Fibroblast of peridontal ligament (primary cell): Measurements from ENCODE around the gene NSD2.
"Not testable (repeated sequence)": the region's sequence is repeated elsewhere in the genome, so short reads cannot be mapped to it uniquely, and the experiment has no call there.

ENCODE experiments used
- DNase-seq: peaks from one replicate; pipeline ENCODE4 v3.0.0-alpha.2; 2010; ENCODE audit errors: extremely low read depth

The NSD2 gene

GRCh38 chr4:1841887-1842210, 29.3 kb upstream of the NSD2 start:
- no peak for DNase-seq

DNA sequence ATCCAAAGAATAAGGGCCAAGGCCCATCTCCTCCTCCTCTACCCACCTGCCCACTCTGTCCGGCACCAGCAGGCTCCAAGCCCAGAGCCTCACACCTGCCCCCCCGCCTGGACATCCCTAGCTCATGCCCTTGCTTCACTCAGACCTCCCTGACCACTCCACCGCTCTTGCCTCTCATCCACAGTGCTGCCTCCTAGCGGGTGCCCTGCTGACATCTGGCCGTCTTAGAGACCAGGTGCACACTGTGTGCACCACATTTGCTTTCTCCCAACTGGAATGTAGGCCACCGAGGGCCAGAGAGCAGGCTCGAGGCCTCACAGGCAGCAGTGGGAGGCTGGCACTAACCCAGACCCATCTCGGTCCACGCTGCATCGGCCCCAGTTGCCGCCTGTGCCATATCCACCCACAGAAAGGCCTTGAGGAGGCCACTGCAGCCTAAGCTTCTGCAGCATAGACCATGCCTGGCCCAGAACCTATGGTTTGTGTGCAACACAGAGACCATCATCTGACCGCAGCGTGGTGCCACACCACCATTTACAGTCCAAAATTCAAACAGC, 28.8 kb upstream of the NSD2 start:
- DNase-seq, result no peak

GRCh38 chr4:1842993-1843448, 28.2 kb upstream of the NSD2 start:
- DNase-seq, result peak; percentile 85

DNA sequence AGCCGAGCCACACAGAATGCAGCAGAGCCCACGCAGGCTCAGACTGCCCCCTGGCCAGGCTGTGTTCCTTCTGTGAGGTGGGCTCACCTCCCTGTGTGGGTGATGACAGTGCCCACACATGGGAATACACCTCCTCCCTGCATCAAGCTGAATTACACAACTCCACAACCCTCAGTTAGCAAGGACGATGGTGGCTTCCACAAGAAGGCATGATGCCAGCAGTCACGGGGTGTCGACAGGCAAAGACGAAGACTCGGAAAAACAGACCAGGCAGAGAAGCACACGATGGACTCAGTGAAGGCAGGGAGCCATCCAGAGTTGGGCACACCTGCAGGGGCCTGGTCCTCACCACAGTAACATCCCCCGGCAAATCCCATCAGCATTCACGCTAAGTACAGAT, 27.3 kb upstream of the NSD2 start:
- no peak for DNase-seq

DNA sequence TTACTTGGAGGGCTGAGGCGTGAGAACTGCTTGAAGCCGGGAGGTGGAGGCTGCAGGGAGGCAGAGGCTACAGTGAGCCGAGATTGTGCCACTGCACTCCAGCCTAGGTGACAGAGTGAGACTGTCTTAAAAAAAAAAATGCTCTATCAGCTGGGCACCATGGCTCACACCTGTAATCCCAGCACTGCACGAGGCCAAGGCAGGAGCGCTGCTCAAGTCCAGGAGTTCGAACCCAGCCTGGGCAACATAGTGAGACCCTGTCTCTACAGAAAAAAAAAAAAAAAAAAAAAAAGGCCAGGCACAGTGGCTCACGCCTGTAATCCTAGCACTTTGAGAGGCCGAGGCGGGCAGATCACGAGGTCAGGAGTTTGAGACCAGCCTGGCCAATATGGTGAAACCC, 26.6 kb upstream of the NSD2 start:
- not testable (repeated sequence) for DNase-seq

- no peak for DNase-seq
Measured at GRCh38 chr4:1846580-1846979, 24.6 kb upstream of the NSD2 start.

GRCh38 chr4:1850276-1850675, 20.9 kb upstream of the NSD2 start:
- DNase-seq, result no peak

DNA sequence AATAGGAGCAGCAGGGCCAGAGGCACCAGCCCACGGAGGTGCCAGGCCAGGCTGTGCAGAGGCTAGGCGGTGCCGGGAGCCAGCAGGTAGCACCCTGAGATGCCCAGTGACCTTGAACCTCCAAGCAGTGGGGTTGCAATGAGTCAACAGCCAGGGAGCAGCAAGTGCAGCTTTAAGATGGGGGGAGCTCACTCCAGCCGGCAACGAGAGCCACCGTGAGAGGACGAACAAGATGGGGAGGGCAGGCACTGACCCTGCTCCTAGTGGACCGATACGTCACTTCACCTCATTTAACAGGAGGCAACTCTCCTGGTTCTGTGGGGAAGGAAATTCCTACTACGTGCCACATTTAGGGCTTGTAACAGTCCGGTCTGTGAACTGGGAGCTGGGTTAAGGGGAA, 20.0 kb upstream of the NSD2 start:
- no peak for DNase-seq

DNA sequence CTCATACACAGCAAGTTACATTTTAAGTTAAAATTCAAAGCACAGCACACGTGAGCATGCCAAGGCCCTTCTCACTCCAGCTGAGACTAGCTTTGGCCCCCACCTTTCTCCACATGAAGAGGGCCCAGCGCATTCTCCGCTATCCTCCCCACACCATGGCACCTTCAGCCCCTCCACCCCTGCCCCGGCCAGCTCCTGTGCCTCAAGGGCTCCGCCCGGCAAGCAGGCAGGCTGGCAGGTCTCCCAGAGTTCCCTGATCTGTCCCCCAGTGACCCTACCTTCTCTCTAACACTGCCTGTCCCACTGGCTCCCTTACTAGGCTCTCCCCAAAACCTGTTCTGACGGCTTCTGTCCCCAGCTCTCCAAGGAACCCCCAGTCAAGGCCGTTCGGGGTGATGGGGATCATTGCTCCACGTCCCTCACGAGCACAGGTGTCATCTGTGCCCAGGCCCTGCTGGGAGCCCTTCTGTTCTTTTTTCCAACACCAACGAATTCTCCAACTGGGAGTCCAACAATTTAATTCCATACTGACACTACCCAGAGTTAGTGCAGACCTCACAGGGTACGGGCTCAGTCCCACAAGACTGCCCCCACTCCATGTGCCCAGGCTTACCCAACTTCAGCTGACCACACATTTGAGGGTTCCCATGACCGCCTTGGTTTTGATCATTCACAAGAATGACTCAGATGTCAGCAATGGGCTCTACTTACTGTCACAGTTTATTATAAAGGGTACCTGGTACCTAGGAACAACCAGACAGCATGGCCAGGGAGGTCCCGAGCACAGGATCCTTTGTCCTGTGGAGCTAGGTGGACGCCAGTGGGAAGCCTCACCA, 19.4 kb upstream of the NSD2 start:
- no peak for DNase-seq

DNA sequence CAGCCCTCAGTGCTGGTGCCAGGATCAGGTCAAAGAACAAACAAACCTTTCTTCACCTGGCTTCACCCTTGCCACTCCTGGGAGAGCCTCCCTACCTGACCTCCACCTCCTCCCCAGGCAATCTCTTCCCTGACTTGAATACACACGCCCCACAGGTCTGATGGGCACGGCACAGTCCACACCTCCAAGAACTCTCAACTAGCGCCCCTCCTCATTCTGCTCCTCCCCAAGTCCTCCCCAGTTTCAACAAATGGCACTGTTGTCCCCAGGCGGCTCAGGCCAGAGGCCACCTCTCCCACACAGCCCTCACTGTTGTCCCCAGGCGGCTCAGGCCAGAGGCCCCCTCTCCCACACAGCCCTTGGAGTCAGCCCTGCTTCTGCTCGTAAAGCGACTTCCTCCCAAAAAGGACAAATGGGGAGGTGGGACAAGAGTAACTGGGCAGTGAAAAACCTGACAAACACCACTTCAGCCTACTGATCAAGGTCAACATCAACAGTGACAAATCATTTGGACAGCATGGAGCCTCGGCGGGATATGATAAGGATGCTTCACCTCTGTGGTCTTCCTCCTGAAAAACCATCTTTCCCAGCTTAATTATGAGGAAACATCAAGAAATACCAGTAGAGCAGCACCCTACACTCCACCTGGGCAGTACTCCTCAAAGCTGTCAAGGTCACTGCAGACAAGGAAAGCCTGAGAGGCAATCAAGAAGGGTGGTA, 18.1 kb upstream of the NSD2 start:
- no peak for DNase-seq

GRCh38 chr4:1854752-1855151, 16.4 kb upstream of the NSD2 start:
- DNase-seq, result no peak

GRCh38 chr4:1855333-1856070, 15.7 kb upstream of the NSD2 start:
- DNase-seq, result no peak

GRCh38 chr4:1856071-1856942, 14.9 kb upstream of the NSD2 start, which contains the start of gene LETM1:
Gene LETM1, minus strand, starts transcription at chr4:1856156. Its CDS starts 206 bp downstream, at chr4:1855950.
- DNase-seq, result peak; percentile 89

DNA sequence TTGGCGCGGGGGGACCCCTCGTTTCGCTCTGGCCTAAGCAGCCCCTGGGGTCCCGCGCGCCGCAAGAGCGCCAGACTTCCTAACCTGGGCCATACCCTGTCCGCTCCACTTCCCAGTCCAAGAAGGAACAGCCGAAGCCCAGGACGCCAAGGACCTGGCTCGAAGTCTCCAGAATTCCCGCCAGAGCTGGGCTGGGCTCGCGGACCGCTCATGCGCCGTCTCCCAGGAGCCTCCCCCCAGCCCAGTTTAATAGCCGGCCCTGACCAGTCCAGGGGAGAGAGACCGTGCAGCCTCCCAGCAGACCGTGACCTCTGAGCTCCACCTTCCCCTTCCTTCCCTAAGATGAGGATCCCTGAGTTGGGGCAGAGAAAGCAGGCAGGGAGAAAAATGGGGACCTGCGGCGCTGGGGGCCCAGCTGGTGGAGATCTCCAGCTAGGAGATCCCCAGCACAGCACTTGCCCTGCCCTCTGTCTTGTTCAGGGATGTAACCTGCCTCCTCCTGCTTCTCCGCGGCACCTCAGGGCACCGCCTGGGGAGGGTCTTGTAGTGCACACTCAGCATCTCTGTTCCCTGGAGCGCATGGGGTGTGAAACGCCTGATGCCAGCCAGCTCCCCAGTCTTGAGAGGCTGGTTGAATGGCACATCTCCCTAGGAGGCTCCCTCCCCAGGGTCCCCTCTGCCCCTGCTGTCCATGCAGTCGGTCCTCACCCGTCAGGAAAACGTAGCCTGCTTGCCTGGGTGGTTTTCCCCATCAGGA, 14.1 kb upstream of the NSD2 start:
- DNase-seq, result no peak

DNA sequence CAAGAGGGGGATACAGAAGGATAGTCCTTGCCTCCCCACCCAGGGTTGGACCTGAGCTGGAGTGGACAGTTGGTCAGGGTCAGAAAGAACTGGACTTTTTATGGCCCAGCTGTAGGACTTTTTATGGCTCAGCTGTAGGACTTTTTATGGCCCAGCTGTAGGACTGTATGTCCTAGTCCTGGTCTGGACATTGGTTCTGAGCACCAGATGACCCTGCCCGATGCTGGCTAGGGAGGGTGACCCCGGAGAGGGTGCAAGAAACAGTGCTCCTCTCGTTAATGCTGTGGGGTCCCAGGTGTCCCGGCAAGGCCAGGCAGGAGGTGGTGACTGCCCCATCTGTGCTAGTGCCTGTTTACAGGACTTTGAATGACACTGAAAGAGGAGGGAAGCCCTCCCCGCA, 13.3 kb upstream of the NSD2 start:
- DNase-seq, result no peak

DNA sequence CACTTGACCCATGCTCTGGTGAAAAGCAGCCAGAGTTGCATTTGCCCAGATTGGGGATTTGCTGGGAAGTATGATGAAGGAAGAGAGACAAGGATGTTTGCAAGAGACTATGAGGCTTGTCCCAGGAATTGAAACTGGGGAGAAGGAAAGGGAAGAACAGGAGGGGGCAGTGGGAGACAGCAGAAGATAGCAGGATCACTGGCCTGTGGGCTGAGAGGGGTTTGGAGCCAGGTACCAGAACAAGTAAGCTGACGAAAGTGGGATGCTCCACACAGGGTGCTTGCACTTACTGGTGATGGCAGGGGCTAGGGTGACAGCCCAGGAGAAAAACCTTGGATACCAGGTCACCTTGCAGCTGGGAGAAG, 11.8 kb upstream of the NSD2 start:
- DNase-seq, result no peak

DNA sequence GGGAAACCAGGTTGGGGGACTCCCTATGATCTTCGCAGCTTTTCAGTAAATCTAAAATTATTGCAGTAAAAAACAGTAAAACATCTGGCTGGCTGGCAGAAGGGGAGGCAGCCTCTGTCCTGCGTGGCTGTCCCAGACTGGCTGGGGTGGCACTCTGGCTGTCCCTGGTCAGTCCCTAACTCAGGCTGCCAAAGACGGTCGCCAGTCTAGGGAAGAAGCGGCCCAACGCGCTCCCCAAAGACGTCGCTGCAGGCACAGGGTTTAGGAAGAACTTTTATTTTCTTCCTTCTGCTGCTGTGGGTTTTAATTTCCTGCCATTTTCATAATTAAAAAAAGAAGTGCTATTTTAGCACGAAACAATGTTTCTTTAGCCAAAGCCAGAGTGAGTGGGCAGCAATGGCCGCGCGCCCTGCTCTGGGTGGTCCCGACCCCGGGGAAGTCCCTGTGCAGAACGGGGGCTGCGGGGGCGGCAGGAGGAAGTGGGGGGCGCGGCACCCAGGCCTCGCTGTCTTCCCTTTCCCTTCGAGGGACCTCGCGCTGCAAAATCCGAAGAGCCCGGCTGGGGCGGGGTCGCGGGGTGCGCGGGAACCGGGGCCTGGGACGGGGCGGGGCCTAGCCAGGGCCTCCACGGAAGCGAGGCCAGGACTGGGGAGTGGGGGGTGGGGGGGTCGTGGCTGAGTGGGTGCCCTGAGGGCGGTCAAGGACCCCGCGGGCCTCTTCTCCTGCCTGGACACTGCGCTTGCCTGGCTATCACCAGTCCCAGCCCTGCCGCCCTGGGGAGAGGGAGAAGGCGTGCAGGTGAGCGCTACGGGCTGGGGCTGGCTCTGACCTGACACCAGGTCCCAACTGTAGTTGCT, 8.9 kb upstream of the NSD2 start:
- no peak for DNase-seq

DNA sequence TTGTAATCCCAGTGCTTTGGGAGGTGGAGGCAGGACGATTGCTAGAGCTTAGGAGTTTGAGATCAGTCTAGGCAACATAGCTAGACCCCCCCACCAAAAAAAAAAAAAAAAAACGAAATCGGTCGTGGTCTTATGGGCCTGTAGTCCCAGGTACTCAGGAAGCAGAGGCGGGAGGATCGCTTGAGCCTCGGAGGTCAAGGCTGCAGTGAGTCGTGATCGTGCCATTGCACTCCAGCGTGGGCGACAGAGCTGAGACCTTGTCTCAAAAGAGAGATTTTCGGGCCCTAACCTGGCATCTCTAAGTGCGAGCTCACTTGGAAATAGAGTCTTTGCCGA, 8.3 kb upstream of the NSD2 start:
- no peak for DNase-seq

DNA sequence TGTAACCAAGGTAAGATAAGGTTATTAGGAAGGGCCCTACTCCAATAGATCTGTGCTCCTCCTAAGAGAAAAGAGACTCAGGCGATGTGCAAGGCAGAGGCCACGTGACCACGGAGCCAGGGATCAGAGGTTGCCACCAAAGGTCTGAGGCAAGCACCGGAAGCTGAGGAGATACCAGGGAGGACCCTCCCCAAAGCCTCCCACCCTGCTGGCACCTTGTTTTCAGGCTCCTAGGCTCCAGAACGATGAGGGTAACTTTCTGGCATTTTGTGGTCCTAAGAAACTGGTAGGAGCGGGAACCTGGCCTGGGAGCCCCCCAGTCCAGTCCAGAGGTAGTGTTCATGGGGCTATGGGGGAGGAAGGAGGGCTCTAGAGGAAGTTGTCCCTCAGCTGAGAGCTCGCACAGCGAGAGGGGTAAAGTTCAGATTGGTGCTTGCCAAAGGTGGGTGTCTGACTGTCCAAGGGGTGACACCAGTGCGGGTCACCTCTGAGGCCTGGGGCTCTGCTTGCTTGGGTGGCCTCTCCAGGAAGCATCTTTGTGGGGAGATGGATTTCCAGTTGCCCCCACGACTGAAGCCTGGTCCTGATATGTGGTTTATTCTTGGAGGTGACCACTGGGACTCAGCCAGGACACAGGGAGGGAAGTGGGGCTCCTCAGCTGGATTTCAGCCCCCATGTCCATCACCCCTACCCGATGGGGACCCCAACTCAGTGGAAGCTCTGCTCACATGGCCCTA, 7.7 kb upstream of the NSD2 start:
- DNase-seq, result no peak
